HepG2 (cell line): ENCODE results near the gene CAPN11. TPM values are rescaled to one million over a fixed set of nuclear protein-coding genes. Genes with fewer than 3 reads are reported as not detected.

Experiments used
- CENPX ChIP-seq: sonication (generic); formaldehyde crosslinking; IDR thresholded peaks from 2 replicates; pipeline ENCODE4 v1.9.0; 2021; ENCODE audit warnings: mild to moderate bottlenecking, missing genetic modification reagents, moderate library complexity
- ELF3 ChIP-seq: IDR thresholded peaks from 2 replicates; pipeline ENCODE4 v1.6.1; 2016; ENCODE audit warnings: missing genetic modification reagents, missing compliant biosample characterization
- FOXP4 ChIP-seq: sonication (generic); formaldehyde crosslinking; IDR thresholded peaks from 2 replicates; pipeline ENCODE4 v1.4.0; 2020; ENCODE audit warnings: missing genetic modification reagents
- HOXD1 ChIP-seq: sonication (generic); formaldehyde crosslinking; IDR thresholded peaks from 2 replicates; pipeline ENCODE4 v1.5.0; 2020; ENCODE audit warnings: missing genetic modification reagents
- JUND ChIP-seq: sonication (generic); formaldehyde crosslinking; IDR thresholded peaks from 2 replicates; pipeline ENCODE4 v1.8.0; 2022; ENCODE audit warnings: mild to moderate bottlenecking, missing genetic modification reagents
- MEF2D ChIP-seq: sonication (generic); formaldehyde crosslinking; IDR thresholded peaks from 2 replicates; pipeline ENCODE4 v1.5.1; 2020; ENCODE audit warnings: mild to moderate bottlenecking, missing genetic modification reagents
- MTF1 ChIP-seq: sonication (generic); formaldehyde crosslinking; IDR thresholded peaks from 2 replicates; pipeline ENCODE4 v1.5.0; 2020; ENCODE audit warnings: missing genetic modification reagents
- PITX1 ChIP-seq: sonication (generic); formaldehyde crosslinking; IDR thresholded peaks from 2 replicates; pipeline ENCODE4 v1.5.1; 2020; ENCODE audit warnings: mild to moderate bottlenecking, missing genetic modification reagents
- SAP130 ChIP-seq: IDR thresholded peaks from 2 replicates; pipeline ENCODE4 v1.6.1; 2016; ENCODE audit warnings: low read depth
- SOX6 ChIP-seq, 2 experiments: fragments of 450-650 bp in 1 of 2; sonication (generic) in 1 of 2; formaldehyde crosslinking in 1 of 2; IDR thresholded peaks; 2 replicates each; pipeline versions ENCODE4 v1.4.0 to v1.6.1; 2017 to 2020; ENCODE audit warnings: antibody characterized with exemption in 1 of 2, mild to moderate bottlenecking in 1 of 2, missing genetic modification reagents in 1 of 2
- SP2 ChIP-seq: sonication (generic); formaldehyde crosslinking; IDR thresholded peaks from 2 replicates; pipeline ENCODE4 v1.5.1; 2020; ENCODE audit warnings: mild to moderate bottlenecking, missing genetic modification reagents
- ZNF234 ChIP-seq: sonication (generic); formaldehyde crosslinking; conservative IDR thresholded peaks from 2 replicates; pipeline ENCODE4 v1.5.1; 2020; ENCODE audit warnings: mild to moderate bottlenecking, missing genetic modification reagents
- ZNF280D ChIP-seq: sonication (generic); formaldehyde crosslinking; IDR thresholded peaks from 2 replicates; pipeline ENCODE4 v1.5.1; 2020; ENCODE audit warnings: mild to moderate bottlenecking, missing genetic modification reagents
- ZNF350 ChIP-seq: sonication (generic); formaldehyde crosslinking; IDR thresholded peaks from 2 replicates; pipeline ENCODE4 v1.4.0; 2020; ENCODE audit warnings: mild to moderate bottlenecking, low read depth, missing genetic modification reagents, borderline replicate concordance
- ZNF382 ChIP-seq: sonication (generic); formaldehyde crosslinking; IDR thresholded peaks from 2 replicates; pipeline ENCODE4 v1.5.0; 2020; ENCODE audit warnings: missing genetic modification reagents, mild to moderate bottlenecking, borderline replicate concordance
- ZNF496 ChIP-seq: sonication (generic); formaldehyde crosslinking; IDR thresholded peaks from 2 replicates; pipeline ENCODE4 v1.8.1; 2023; ENCODE audit warnings: mild to moderate bottlenecking, moderate library complexity, missing genetic modification reagents; ENCODE audit not compliant: insufficient replicate concordance
- ZNF629 ChIP-seq: sonication (generic); formaldehyde crosslinking; conservative IDR thresholded peaks from 2 replicates; pipeline ENCODE4 v1.5.0; 2020; ENCODE audit warnings: missing genetic modification reagents
- ZNF678 ChIP-seq: sonication (generic); formaldehyde crosslinking; IDR thresholded peaks from 2 replicates; pipeline ENCODE4 v1.4.0; 2020; ENCODE audit warnings: mild to moderate bottlenecking, missing genetic modification reagents
- ZSCAN29 ChIP-seq: sonication (generic); formaldehyde crosslinking; conservative IDR thresholded peaks from 2 replicates; pipeline ENCODE4 v1.4.0; 2020; ENCODE audit warnings: mild to moderate bottlenecking, missing genetic modification reagents
- polyA plus RNA-seq, 8 experiments: library from polyadenylated mRNA; depleted of rRNA in 3 of 8; stranded (reverse) in 7 of 8; unstranded in 1 of 8; fragments of >200 nt; fragmentation: Illumina TruSeq in 4 of 8; extraction: Trizol in 4 of 8; gene quantifications; 2 replicates each; pipeline versions ENCODE4 v1.2.1 to v1.2.3, GENCODE V29; 2011 to 2016; ENCODE audit warnings: low read depth in 4 of 8, missing spikeins in 1 of 8, mixed read lengths in 1 of 8; ENCODE audit not compliant: insufficient read depth in 1 of 8
- total RNA-seq, 5 experiments: library from RNA; depleted of rRNA; stranded (reverse); fragments of >200 nt; fragmentation: Illumina TruSeq; extraction: Trizol; gene quantifications; 2 replicates each; pipeline ENCODE4 v1.2.3, GENCODE V29; 2016; ENCODE audit warnings: low read depth in 1 of 5
- TF ChIP-seq, protein P1 (sequence below): fragments of 450-650 bp; IDR thresholded peaks from 2 replicates; pipeline ENCODE4 v1.6.1; 2017
- TF ChIP-seq, protein P2 (sequence below): sonication (generic); formaldehyde crosslinking; conservative IDR thresholded peaks from 2 replicates; pipeline ENCODE4 v1.4.0; 2020; ENCODE audit warnings: missing genetic modification reagents
- TF ChIP-seq, protein P3 (sequence below): sonication (generic); formaldehyde crosslinking; IDR thresholded peaks from 2 replicates; pipeline ENCODE4 v1.4.0; 2020; ENCODE audit warnings: low read depth, mild to moderate bottlenecking, missing genetic modification reagents

Gene CAPN11
- total and polyA plus RNA-seq, 2 of the 13 experiments (the other 11 are each of a cell fraction or from before 2014, with no cell fraction given): 0.07 to 0.11 TPM

DNA sequence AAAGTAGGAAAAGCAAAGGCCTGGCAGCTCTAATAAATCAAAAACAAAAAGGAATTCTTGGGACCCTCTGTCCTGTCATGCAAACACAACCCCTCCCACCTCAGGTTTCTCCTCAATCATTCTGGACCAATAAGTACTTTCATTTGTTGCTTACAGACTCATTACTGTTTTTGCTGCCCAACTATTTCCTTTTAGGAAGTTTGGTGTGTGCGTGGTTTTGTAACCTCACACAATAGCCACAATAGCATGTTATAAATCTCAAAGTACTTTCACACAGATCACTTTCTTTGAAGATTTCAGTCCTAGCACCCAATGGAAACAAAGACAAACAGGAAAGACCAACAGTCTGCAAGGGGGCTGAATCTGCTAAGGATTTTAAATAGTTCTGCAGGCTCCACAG lies 35.8 kb upstream of the CAPN11 start (continued):
- TF ChIP-seq, protein P1, sequence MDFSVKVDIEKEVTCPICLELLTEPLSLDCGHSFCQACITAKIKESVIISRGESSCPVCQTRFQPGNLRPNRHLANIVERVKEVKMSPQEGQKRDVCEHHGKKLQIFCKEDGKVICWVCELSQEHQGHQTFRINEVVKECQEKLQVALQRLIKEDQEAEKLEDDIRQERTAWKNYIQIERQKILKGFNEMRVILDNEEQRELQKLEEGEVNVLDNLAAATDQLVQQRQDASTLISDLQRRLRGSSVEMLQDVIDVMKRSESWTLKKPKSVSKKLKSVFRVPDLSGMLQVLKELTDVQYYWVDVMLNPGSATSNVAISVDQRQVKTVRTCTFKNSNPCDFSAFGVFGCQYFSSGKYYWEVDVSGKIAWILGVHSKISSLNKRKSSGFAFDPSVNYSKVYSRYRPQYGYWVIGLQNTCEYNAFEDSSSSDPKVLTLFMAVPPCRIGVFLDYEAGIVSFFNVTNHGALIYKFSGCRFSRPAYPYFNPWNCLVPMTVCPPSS: no peak
- TF ChIP-seq SP2 (no peak), ELF3 (CRISPR knock-in tag) (peak; percentile 68), JUND (CRISPR knock-in tag) (no peak), ZSCAN29 (CRISPR knock-in tag) (no peak), SOX6 (IDR thresholded peaks at IDR 0.05) (no peak), SOX6 (CRISPR knock-in tag; IDR thresholded peaks at IDR 0.05) (peak; percentile 43; the same call in 1 of the 2 replicates), FOXP4 (CRISPR knock-in tag) (peak; percentile 26; the same call in 1 of the 2 replicates), SAP130 (peak; percentile 38; the same call in 1 of the 2 replicates), ZNF496 (no peak), MTF1 (no peak), PITX1 (CRISPR knock-in tag) (no peak), MEF2D (CRISPR knock-in tag) (no peak), ZNF678 (CRISPR knock-in tag) (no peak), ZNF629 (CRISPR knock-in tag) (no peak), ZNF280D (no peak), HOXD1 (no peak), CENPX (CRISPR knock-in tag) (no peak), ZNF350 (CRISPR knock-in tag) (no peak), ZNF382 (CRISPR knock-in tag) (no peak), ZNF234 (CRISPR knock-in tag) (no peak)
- TF ChIP-seq, protein P2, sequence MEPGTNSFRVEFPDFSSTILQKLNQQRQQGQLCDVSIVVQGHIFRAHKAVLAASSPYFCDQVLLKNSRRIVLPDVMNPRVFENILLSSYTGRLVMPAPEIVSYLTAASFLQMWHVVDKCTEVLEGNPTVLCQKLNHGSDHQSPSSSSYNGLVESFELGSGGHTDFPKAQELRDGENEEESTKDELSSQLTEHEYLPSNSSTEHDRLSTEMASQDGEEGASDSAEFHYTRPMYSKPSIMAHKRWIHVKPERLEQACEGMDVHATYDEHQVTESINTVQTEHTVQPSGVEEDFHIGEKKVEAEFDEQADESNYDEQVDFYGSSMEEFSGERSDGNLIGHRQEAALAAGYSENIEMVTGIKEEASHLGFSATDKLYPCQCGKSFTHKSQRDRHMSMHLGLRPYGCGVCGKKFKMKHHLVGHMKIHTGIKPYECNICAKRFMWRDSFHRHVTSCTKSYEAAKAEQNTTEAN (CRISPR knock-in tag): no peak
- TF ChIP-seq, protein P3, sequence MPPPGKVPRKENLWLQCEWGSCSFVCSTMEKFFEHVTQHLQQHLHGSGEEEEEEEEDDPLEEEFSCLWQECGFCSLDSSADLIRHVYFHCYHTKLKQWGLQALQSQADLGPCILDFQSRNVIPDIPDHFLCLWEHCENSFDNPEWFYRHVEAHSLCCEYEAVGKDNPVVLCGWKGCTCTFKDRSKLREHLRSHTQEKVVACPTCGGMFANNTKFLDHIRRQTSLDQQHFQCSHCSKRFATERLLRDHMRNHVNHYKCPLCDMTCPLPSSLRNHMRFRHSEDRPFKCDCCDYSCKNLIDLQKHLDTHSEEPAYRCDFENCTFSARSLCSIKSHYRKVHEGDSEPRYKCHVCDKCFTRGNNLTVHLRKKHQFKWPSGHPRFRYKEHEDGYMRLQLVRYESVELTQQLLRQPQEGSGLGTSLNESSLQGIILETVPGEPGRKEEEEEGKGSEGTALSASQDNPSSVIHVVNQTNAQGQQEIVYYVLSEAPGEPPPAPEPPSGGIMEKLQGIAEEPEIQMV (CRISPR knock-in tag): no peak
